Measurements from ENCODE around the gene METAP1. TPM values are rescaled to one million over a fixed set of nuclear protein-coding genes. Genes with fewer than 3 reads are reported as not detected.
A peak's percentile ranks its signal among the peaks of the same experiment; 100 is the strongest.

METAP1 gene
- total RNA-seq, 1 experiment from 2014 or later, result 63.5 TPM

- H2AFZ ChIP-seq (ENCODE audit: low read length), result no peak overlapping the region
Observed at GRCh38 chr4:99088023-99088449, 92.5 kb downstream of the METAP1 start.

More at GRCh38 chr4:99088023-99088449, 92.5 kb downstream of the METAP1 start:
- Histone ChIP-seq H3K23me2 (ENCODE audit: insufficient read length, low read depth, low read length, poor library complexity, severe bottlenecking) (peaks cover 8% of the 10 kb centered on the region), H2BK5ac (ENCODE audit: insufficient read length, low read length) (peak overlapping the region; percentile 49), H4K20me1 (ENCODE audit: control insufficient read depth, insufficient read depth, insufficient read length) (no peaks in the 10 kb centered on the region), H4K8ac (replicated peaks; ENCODE audit: insufficient read length, low read depth, low read length) (no peak overlapping the region), H2BK12ac (ENCODE audit: insufficient read length, low read depth, low read length) (no peak overlapping the region), H3K4me2 (ENCODE audit: insufficient read depth, insufficient read length, low read length) (peak overlapping the region; percentile 96), H3K56ac (ENCODE audit: insufficient read length, low read depth, low read length) (peak overlapping the region; percentile 63), H3K23ac (ENCODE audit: insufficient read length, low read depth, low read length) (no peak overlapping the region), H2BK20ac (ENCODE audit: low read depth, low read length, poor library complexity, severe bottlenecking) (no peak overlapping the region), H3K79me1 (ENCODE audit: insufficient read depth, low read depth, low read length, poor library complexity, severe bottlenecking) (no peaks in the 10 kb centered on the region), H3K18ac (ENCODE audit: insufficient read length, low read depth, low read length) (peak overlapping the region; percentile 67), H3K79me2 (ENCODE audit: insufficient read depth, low read length) (peaks cover 9% of the 10 kb centered on the region), H3K27me3 (ENCODE audit: insufficient read depth, low read length) (no peaks in the 10 kb centered on the region), H3K9ac (ENCODE audit: extremely low read depth, insufficient read length, low read length) (peak overlapping the region; percentile 98), H2BK15ac (ENCODE audit: low read depth, low read length) (no peak overlapping the region), H4K91ac (ENCODE audit: insufficient read length, low read depth, low read length) (no peak overlapping the region), H2BK120ac (ENCODE audit: low read depth, low read length, poor library complexity, severe bottlenecking) (no peak overlapping the region), H3K4me1 (ENCODE audit: insufficient read depth, low read length) (no peaks in the 10 kb centered on the region), H3K27ac (ENCODE audit: insufficient read length, low read depth, low read length) (peak overlapping the region; percentile 64), H3T11ph (ENCODE audit: low read length) (no peak overlapping the region), H3K9me3 (ENCODE audit: control insufficient read depth, low read depth, low read length) (no peaks in the 10 kb centered on the region), H3K14ac (ENCODE audit: insufficient read depth, low read length) (peak overlapping the region; percentile 82; the same call in 1 of the 2 replicates), H2AK5ac (ENCODE audit: insufficient read length, low read length) (no peak overlapping the region), H4K5ac (ENCODE audit: insufficient read length, low read depth, low read length) (peak overlapping the region; percentile 73), H3K4ac (ENCODE audit: low read depth, low read length) (no peak overlapping the region)
- Mint-ChIP-seq H3K36me3 (ENCODE audit: insufficient read depth in 1 of 3, low read depth in 3 of 3) (peaks cover 14 to 38% (median 30%) of the 10 kb centered on the region in 3 experiments), H3K4me1 (peaks cover 32% of the 10 kb centered on the region in 2 experiments), H3K4me3 (peak overlapping the region; percentile 94 to 95), H3K9me3 (no peaks in the 10 kb centered on the region; a peak in 1 of 5 replicates), H3K27ac (peak overlapping the region; percentile 96 to 100 (median 100)), H3K27me3 (ENCODE audit: low read depth) (no peaks in the 10 kb centered on the region)
- no CpG with 5 or more reads among the region's 15 CpGs for WGBS (ENCODE audit: extremely low coverage, insufficient read length, low lambda C conversion rate)
- no peak for TF ChIP-seq CTCF (conservative IDR thresholded peaks at IDR 0.05)
- DNase-seq, result peak; percentile 41
